ENCODE results near the gene TRIP13.

Gene TRIP13

GRCh38 chr5:957748-958485 is 65.2 kb downstream of the TRIP13 start:
- DNase-seq = no peak

- no peak for DNase-seq
These were observed 66.3 kb downstream of the TRIP13 start for GRCh38 chr5:958701-959571.

- DNase-seq = no peak
These were observed 67.2 kb downstream of the TRIP13 start for GRCh38 chr5:959581-960531.

- DNase-seq = no peak
These were observed 67.9 kb downstream of the TRIP13 start for GRCh38 chr5:960551-960950.

- peak; percentile 77 for DNase-seq
These were observed 68.5 kb downstream of the TRIP13 start for GRCh38 chr5:961002-961710.

- no peak for DNase-seq
These were observed 69.1 kb downstream of the TRIP13 start for GRCh38 chr5:961711-962240.

- no peak for DNase-seq
These were observed 69.7 kb downstream of the TRIP13 start for GRCh38 chr5:962386-962785.

GRCh38 chr5:962801-963200 is 70.1 kb downstream of the TRIP13 start:
- no peak for DNase-seq

GRCh38 chr5:963310-963672 is 70.6 kb downstream of the TRIP13 start:
- no peak for DNase-seq

GRCh38 chr5:963673-964531 is 71.2 kb downstream of the TRIP13 start:
- DNase-seq = no peak

- DNase-seq = no peak
These were observed 72.1 kb downstream of the TRIP13 start for GRCh38 chr5:964821-965220.

- DNase-seq = no peak
These were observed 73.1 kb downstream of the TRIP13 start for GRCh38 chr5:965604-966344.

- no peak for DNase-seq
These were observed 73.6 kb downstream of the TRIP13 start for GRCh38 chr5:966345-966710.

- no peak for DNase-seq
These were observed 74.3 kb downstream of the TRIP13 start for GRCh38 chr5:966941-967340.
